SK-N-SH (cell line): ENCODE data around the gene ASXL2.

Experiments used
- ELF1 ChIP-seq: IDR thresholded peaks from 2 replicates; pipeline ENCODE4 v1.4.0; 2012
- EP300 ChIP-seq, 2 experiments: IDR thresholded peaks; 2 replicates each; pipeline versions ENCODE4 v1.4.0 to v1.6.1; 2012; ENCODE audit warnings: borderline replicate concordance in 1 of 2, low read depth in 1 of 2, low read length in 1 of 2
- GATA2 ChIP-seq: sonication (generic); formaldehyde crosslinking; IDR thresholded peaks from 2 replicates; pipeline ENCODE4 v1.5.0; 2020; ENCODE audit warnings: mild to moderate bottlenecking, missing genetic modification reagents
- MXI1 ChIP-seq: IDR thresholded peaks from 2 replicates; pipeline ENCODE4 v1.6.1; 2012; ENCODE audit warnings: mild to moderate bottlenecking, low read depth, low read length, improper control_type of control experiment
- NRF1 ChIP-seq: IDR thresholded peaks from 2 replicates; pipeline ENCODE4 v1.6.1; 2012; ENCODE audit warnings: low read depth, mild to moderate bottlenecking, low read length
- POLR2AphosphoS5 ChIP-seq: IDR thresholded peaks from 2 replicates; pipeline ENCODE4 v1.6.1; 2012; ENCODE audit warnings: low read depth, low read length
- RAD21 ChIP-seq: IDR thresholded peaks from 2 replicates; pipeline ENCODE4 v1.6.1; 2012; ENCODE audit warnings: mild to moderate bottlenecking, low read length
- SMC3 ChIP-seq: IDR thresholded peaks from 2 replicates; pipeline ENCODE4 v1.6.1; 2012; ENCODE audit warnings: low read depth, low read length, improper control_type of control experiment
- TCF12 ChIP-seq: IDR thresholded peaks from 2 replicates; pipeline ENCODE4 v1.4.0; 2012
- YY1 ChIP-seq: IDR thresholded peaks from 2 replicates; pipeline ENCODE4 v1.4.0; 2012; ENCODE audit warnings: low read depth, mild to moderate bottlenecking
- TF ChIP-seq, protein P1 (sequence below): fragments of 200-600 bp; sonication (generic); IDR thresholded peaks from 2 replicates; pipeline ENCODE4 v1.6.1; 2017; ENCODE audit warnings: antibody characterized with exemption, mild to moderate bottlenecking, moderate library complexity
- TF ChIP-seq, protein P2 (sequence below): IDR thresholded peaks from 2 replicates; pipeline ENCODE4 v1.4.0; 2012; ENCODE audit warnings: low read depth

- TF ChIP-seq TCF12 (no peak), RAD21 (no peak), MXI1 (no peak), NRF1 (no peak), SMC3 (no peak), EP300 (IDR thresholded peaks at IDR 0.05; ENCODE audit: borderline replicate concordance in 1 of 2, low read depth in 1 of 2, low read length in 1 of 2) (no peak), YY1 (no peak), POLR2AphosphoS5 (no peak), ELF1 (no peak), GATA2 (CRISPR knock-in tag) (no peak)
- TF ChIP-seq, protein P1, sequence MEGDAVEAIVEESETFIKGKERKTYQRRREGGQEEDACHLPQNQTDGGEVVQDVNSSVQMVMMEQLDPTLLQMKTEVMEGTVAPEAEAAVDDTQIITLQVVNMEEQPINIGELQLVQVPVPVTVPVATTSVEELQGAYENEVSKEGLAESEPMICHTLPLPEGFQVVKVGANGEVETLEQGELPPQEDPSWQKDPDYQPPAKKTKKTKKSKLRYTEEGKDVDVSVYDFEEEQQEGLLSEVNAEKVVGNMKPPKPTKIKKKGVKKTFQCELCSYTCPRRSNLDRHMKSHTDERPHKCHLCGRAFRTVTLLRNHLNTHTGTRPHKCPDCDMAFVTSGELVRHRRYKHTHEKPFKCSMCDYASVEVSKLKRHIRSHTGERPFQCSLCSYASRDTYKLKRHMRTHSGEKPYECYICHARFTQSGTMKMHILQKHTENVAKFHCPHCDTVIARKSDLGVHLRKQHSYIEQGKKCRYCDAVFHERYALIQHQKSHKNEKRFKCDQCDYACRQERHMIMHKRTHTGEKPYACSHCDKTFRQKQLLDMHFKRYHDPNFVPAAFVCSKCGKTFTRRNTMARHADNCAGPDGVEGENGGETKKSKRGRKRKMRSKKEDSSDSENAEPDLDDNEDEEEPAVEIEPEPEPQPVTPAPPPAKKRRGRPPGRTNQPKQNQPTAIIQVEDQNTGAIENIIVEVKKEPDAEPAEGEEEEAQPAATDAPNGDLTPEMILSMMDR: no peak
- TF ChIP-seq, protein P2, sequence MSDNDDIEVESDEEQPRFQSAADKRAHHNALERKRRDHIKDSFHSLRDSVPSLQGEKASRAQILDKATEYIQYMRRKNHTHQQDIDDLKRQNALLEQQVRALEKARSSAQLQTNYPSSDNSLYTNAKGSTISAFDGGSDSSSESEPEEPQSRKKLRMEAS: no peak
These were observed 60.7 kb downstream of the ASXL2 start for GRCh38 chr2:25817630-25818029.
